K562 (cell line): Measurements from ENCODE around the gene HRC. TPM values are rescaled to one million over a fixed set of nuclear protein-coding genes. Genes with fewer than 3 reads are reported as not detected.

Source experiments
- DACH1 ChIP-seq: fragments of 450-650 bp; IDR thresholded peaks from 2 replicates; pipeline ENCODE4 v1.6.1; 2018; ENCODE audit not compliant: partially characterized antibody
- HDAC1 ChIP-seq, 2 experiments: fragments of 450-650 bp; IDR thresholded peaks; 2 replicates each; pipeline ENCODE4 v1.6.1; 2016 to 2017; ENCODE audit warnings: inconsistent platforms in 1 of 2, mild to moderate bottlenecking in 1 of 2, moderate library complexity in 1 of 2
- MAFG ChIP-seq: fragments of 450-650 bp; conservative IDR thresholded peaks from 2 replicates; pipeline ENCODE4 v1.6.1; 2016; ENCODE audit warnings: missing genetic modification characterization, missing compliant biosample characterization
- MGA ChIP-seq: fragments of 450-650 bp; IDR thresholded peaks from 2 replicates; pipeline ENCODE4 v1.6.1; 2016; ENCODE audit warnings: mild to moderate bottlenecking, moderate library complexity
- MTA3 ChIP-seq: fragments of 450-650 bp; formaldehyde crosslinking; IDR thresholded peaks from 2 replicates; pipeline ENCODE4 v1.6.1; 2017; ENCODE audit warnings: mild to moderate bottlenecking, borderline replicate concordance
- MYC ChIP-seq, 2 experiments: fragments of 250-450 bp in 1 of 2; sonication (Bioruptor Pico) in 1 of 2; IDR thresholded peaks; 2 replicates each; pipeline versions ENCODE4 v1.5.1 to v1.6.1; 2012 to 2021; ENCODE audit warnings: low read depth in 2 of 2, borderline replicate concordance in 1 of 2, improper control_type of control experiment in 1 of 2, low read length in 1 of 2, mild to moderate bottlenecking in 1 of 2, moderate library complexity in 1 of 2
- NFRKB ChIP-seq: fragments of 450-650 bp; IDR thresholded peaks from 2 replicates; pipeline ENCODE4 v1.6.1; 2016; ENCODE audit warnings: low read depth
- NR4A1 ChIP-seq, 2 experiments: fragments of 250-450 bp in 1 of 2; fragments of 450-650 bp in 1 of 2; sonication (Bioruptor Pico) in 1 of 2; IDR thresholded peaks; 2 replicates each; pipeline versions ENCODE4 v1.4.0 to v1.6.1; 2016 to 2020; ENCODE audit warnings: mild to moderate bottlenecking in 2 of 2, missing compliant biosample characterization in 1 of 2, missing genetic modification characterization in 1 of 2, moderate library complexity in 1 of 2
- RUNX1 ChIP-seq: sonication (generic); IDR thresholded peaks from 2 replicates; pipeline ENCODE4 v1.6.1; 2016; ENCODE audit warnings: antibody characterized with exemption, low read depth
- TAF1 ChIP-seq: IDR thresholded peaks from 2 replicates; pipeline ENCODE4 v1.6.1; 2011; ENCODE audit warnings: mild to moderate bottlenecking, low read length, moderate library complexity; ENCODE audit not compliant: insufficient read depth, control insufficient read depth, severe bottlenecking; ENCODE audit errors: extremely low read depth
- TARDBP ChIP-seq: fragments of 450-650 bp; IDR thresholded peaks from 2 replicates; pipeline ENCODE4 v1.6.1; 2016
- ZNF766 ChIP-seq: fragments of 200-800 bp; sonication (Bioruptor generic); conservative IDR thresholded peaks from 2 replicates; pipeline ENCODE4 v1.6.1; 2016; ENCODE audit warnings: missing genetic modification characterization, missing compliant biosample characterization
- polyA plus RNA-seq, 8 experiments: library from polyadenylated mRNA; depleted of rRNA in 4 of 8; stranded (reverse) in 5 of 8; unstranded in 3 of 8; fragments of >200 nt; fragmentation: Nextera tagmentation in 2 of 8; fragmentation: Illumina TruSeq in 1 of 8; extraction: Ambion mirVana in 2 of 8; extraction: Trizol in 1 of 8; gene quantifications; 2 replicates each; pipeline versions ENCODE4 v1.2.1 to v1.2.3, GENCODE V29; 2011 to 2014; ENCODE audit warnings: inconsistent platforms in 1 of 8, missing spikeins in 1 of 8
- total RNA-seq, 7 experiments: library from RNA; depleted of rRNA in 6 of 7; stranded (reverse); fragments of >200 nt in 6 of 7; fragmentation: Illumina TruSeq in 2 of 7; extraction: Trizol in 2 of 7; gene quantifications; 2 replicates each; pipeline versions ENCODE4 v1.2.1 to v1.2.3, GENCODE V29; 2011 to 2021; ENCODE audit warnings: low replicate concordance in 1 of 7
- TF ChIP-seq, protein P1 (sequence below): fragments of 200-800 bp; sonication (Bioruptor generic); IDR thresholded peaks from 2 replicates; pipeline ENCODE4 v1.6.1; 2017; ENCODE audit warnings: missing genetic modification characterization, missing compliant biosample characterization

HRC gene
- total and polyA plus RNA-seq, 9 of the 15 experiments (the other 6 are each of a cell fraction or from before 2014, with no cell fraction given) = 0.66 to 18.7 (median 13.1) TPM

DNA sequence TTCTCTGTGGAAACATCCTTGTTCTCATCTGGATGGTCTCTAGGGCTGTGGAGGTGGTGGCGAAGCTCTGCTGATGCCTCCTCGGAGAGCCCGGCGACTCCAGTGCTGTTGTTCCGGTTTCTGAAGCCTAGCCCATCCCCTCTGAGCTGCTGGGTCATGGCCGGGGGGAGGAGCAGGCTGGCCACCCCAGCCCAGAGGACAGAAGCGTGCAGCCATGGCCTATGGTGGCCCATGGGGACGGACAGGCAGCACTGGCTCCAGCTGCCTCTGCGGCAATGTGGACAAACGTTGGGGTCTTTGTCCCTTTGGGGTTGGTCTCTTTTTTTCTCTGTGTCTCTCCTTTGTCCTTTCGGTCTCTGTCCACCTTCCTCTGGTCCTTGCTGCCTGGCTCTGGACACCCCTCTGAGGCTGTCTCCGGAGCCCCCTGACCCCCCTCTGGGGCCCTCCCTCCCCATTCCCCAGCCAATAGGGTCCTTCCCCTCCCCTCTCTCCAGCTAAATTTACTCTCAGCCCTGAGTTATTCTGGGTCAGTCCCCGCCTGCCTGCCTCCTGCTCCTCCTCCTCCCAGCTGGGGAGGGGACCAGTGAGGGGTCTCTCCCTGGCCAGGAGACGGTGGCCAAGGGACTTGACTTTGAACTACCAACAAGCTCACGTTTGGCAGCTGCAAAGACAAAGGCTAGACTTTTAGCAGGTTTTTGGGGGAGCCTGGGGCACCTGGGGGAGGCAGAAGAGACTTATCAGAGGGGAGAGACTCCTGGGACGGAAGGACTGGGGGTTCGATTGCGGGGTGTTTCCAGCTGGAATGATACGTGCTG is at the start of gene HRC (continued):
- TF ChIP-seq MGA = peak; percentile 33; the same call in 1 of the 2 replicates
- no peak for TF ChIP-seq NR4A1 (CRISPR knock-in tag; IDR thresholded peaks at IDR 0.05)
- peak; percentile 55; the same call in 1 of the 2 replicates for TF ChIP-seq NR4A1 (tag; IDR thresholded peaks at IDR 0.05)
- peak; percentile 87 for TF ChIP-seq MYC (IDR thresholded peaks at IDR 0.05; ENCODE audit: low read depth, low read length)
- TF ChIP-seq MYC (CRISPR knock-in tag; IDR thresholded peaks at IDR 0.05; ENCODE audit: borderline replicate concordance, low read depth) = no peak
- peak; percentile 31 for TF ChIP-seq DACH1
- TF ChIP-seq TARDBP = 0 out of 2 replicates have a peak, but pooled peaks have one; percentile 25
- peak; percentile 84 for TF ChIP-seq MTA3
- TF ChIP-seq NFRKB = peak; percentile 95
- TF ChIP-seq MAFG (tag) = peak; percentile 56
- TF ChIP-seq TAF1 = peak; percentile 62
- TF ChIP-seq ZNF766 (CRISPR knock-in tag) = no peak
- TF ChIP-seq, protein P1, sequence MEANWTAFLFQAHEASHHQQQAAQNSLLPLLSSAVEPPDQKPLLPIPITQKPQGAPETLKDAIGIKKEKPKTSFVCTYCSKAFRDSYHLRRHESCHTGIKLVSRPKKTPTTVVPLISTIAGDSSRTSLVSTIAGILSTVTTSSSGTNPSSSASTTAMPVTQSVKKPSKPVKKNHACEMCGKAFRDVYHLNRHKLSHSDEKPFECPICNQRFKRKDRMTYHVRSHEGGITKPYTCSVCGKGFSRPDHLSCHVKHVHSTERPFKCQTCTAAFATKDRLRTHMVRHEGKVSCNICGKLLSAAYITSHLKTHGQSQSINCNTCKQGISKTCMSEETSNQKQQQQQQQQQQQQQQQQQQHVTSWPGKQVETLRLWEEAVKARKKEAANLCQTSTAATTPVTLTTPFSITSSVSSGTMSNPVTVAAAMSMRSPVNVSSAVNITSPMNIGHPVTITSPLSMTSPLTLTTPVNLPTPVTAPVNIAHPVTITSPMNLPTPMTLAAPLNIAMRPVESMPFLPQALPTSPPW (CRISPR knock-in tag) = peak; percentile 89
- TF ChIP-seq RUNX1 = 0 out of 2 replicates have a peak, but pooled peaks have one; percentile 9
- TF ChIP-seq HDAC1 (IDR thresholded peaks at IDR 0.05) = peak in 1 of 2 experiments; percentile 74; a peak in 2 of 4 replicates
